Esophagus muscularis mucosa (tissue), 4 donors: ENCODE data around the gene VAV1. TPM values are rescaled to one million over a fixed set of nuclear protein-coding genes. Genes with fewer than 3 reads are reported as not detected.

Source experiments
- DNase-seq: peaks from one replicate; pipeline ENCODE4 v3.0.0-alpha.2; 2017; ENCODE audit errors: extremely low spot score
- H3K27ac ChIP-seq, 4 donors: fragments of 200-600 bp; sonication (generic); replicated peaks in 1 of 4; 1 replicate in 3 of 4; 2 replicates in 1 of 4; pipeline ENCODE4 v1.5.1; 2016 to 2019; ENCODE audit warnings: mild to moderate bottlenecking in 1 of 4
- H3K27me3 ChIP-seq, 4 donors: fragments of 200-600 bp; sonication (generic); one replicate each; pipeline versions ENCODE4 v1.5.1 to v1.6.0; 2016 to 2019
- H3K36me3 ChIP-seq, 4 donors: fragments of 200-600 bp; sonication (generic); one replicate each; pipeline ENCODE4 v1.5.1; 2016 to 2019
- H3K4me1 ChIP-seq, 4 donors: fragments of 200-600 bp; sonication (generic); one replicate each; pipeline ENCODE4 v1.5.1; 2016 to 2019
- H3K4me3 ChIP-seq, 4 donors: fragments of 200-600 bp; sonication (generic); 1 replicate in 2 of 4; 2 replicates in 2 of 4; pipeline ENCODE4 v1.5.1; 2016 to 2019; ENCODE audit warnings: mild to moderate bottlenecking in 4 of 4, moderate library complexity in 1 of 4
- H3K9me3 ChIP-seq, 4 donors: fragments of 200-600 bp; sonication (generic); 1 replicate in 3 of 4; 2 replicates in 1 of 4; pipeline ENCODE4 v1.5.1; 2016 to 2019
- EP300 ChIP-seq: sonication (generic); formaldehyde crosslinking; IDR thresholded peaks from one replicate; pipeline ENCODE4 v1.6.1; 2017; ENCODE audit warnings: antibody characterized with exemption
- POLR2A ChIP-seq: fragments of 450-650 bp; IDR thresholded peaks from one replicate; pipeline ENCODE4 v1.6.1; 2017; ENCODE audit warnings: antibody characterized with exemption, moderate library complexity, mild to moderate bottlenecking, low read depth
- POLR2AphosphoS5 ChIP-seq, 2 donors: sonication (generic); formaldehyde crosslinking; IDR thresholded peaks; one replicate each; pipeline ENCODE4 v1.6.1; 2017; ENCODE audit warnings: antibody characterized with exemption in 2 of 2
- WGBS: methylation state at CpG from one replicate; pipeline ENCODE4 v1.1.5; 2018; 5-methylcytosine and 5-hydroxymethylcytosine counted together
- intact Hi-C: fragments of 100-400 bp; cut with DNase I; formaldehyde crosslinking; loops from one replicate; pipeline ENCODE4 v1.15.1; 2023
- total RNA-seq, 4 donors: library from RNA; depleted of rRNA; stranded (reverse); fragments of >200 nt; gene quantifications; one replicate each; pipeline versions ENCODE4 v1.1.0 to v1.2.1, GENCODE V29; 2016
- TF ChIP-seq, protein P1 (sequence below), 3 experiments: fragments of 200-600 bp in 2 of 3; fragments of 450-650 bp in 1 of 3; sonication (generic) in 2 of 3; IDR thresholded peaks; one replicate each; pipeline ENCODE4 v1.5.1; 2017 to 2019; ENCODE audit warnings: antibody characterized with exemption in 3 of 3, mild to moderate bottlenecking in 2 of 3, moderate library complexity in 1 of 3

Gene VAV1
- total RNA-seq, 4 donors from 2014 or later = 2.9 to 8.0 (median 4.1) TPM

DNA sequence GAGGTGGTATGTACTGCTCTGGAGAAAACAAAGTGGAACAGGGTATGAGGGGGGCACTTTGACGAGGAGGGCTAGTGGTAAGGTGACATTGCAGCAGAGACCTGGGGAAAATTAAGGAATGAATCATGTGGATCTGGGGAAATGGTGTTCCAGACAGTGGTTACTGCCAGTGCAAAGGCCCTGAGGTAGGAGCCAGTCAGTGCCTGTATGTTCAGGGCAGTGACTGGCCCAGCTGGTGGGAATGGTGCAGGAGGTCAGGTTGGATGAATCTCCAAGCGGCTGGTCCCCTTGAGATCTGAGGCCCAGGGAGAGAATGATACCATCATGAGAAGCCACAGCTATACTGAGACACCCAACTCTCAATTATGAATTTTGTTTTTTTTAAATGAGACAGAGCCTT is 4.9 kb downstream of the VAV1 start:
- Histone ChIP-seq H3K4me1 (peaks cover 0 to 8% (median 2%) of the 10 kb centered on the region in 4 donors), H3K4me3 (no peak overlapping the region), H3K27ac (no peak overlapping the region), H3K36me3 (no peaks in the 10 kb centered on the region), H3K27me3 (peaks cover 0 to 10% (median 0%) of the 10 kb centered on the region in 4 donors), H3K9me3 (no peaks in the 10 kb centered on the region)
- WGBS = 81% methylated on average over 2 of the region's 2 CpGs
- DNase-seq = no peak
- intact Hi-C loops = no loop called here
- TF ChIP-seq POLR2A = no peak
- no peak for TF ChIP-seq POLR2AphosphoS5 (IDR thresholded peaks at IDR 0.05)
- TF ChIP-seq EP300 = no peak
- TF ChIP-seq, protein P1, sequence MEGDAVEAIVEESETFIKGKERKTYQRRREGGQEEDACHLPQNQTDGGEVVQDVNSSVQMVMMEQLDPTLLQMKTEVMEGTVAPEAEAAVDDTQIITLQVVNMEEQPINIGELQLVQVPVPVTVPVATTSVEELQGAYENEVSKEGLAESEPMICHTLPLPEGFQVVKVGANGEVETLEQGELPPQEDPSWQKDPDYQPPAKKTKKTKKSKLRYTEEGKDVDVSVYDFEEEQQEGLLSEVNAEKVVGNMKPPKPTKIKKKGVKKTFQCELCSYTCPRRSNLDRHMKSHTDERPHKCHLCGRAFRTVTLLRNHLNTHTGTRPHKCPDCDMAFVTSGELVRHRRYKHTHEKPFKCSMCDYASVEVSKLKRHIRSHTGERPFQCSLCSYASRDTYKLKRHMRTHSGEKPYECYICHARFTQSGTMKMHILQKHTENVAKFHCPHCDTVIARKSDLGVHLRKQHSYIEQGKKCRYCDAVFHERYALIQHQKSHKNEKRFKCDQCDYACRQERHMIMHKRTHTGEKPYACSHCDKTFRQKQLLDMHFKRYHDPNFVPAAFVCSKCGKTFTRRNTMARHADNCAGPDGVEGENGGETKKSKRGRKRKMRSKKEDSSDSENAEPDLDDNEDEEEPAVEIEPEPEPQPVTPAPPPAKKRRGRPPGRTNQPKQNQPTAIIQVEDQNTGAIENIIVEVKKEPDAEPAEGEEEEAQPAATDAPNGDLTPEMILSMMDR (IDR thresholded peaks at IDR 0.05) = no peak

DNA sequence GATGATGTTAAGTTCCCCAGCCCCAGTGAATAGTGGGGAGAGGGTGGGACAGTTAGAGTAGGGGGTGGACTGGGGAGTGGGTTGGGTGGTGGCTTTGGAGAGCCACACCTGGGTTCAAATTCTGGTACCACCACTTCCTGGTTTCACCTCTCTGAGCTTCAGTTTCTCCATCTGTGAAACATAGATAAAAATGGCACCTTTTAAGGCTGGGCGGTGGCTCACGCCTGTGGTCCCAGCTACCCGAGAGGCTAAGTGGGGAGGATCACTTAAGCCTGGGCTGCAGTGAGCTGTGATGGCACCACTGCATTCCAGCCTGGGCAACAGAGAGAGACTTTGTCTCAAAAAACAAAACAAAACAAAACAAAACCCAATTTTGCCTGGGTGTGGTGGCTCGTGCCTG is 5.9 kb downstream of the VAV1 start:
- Histone ChIP-seq H3K27ac (no peak overlapping the region), H3K4me1 (peaks cover 0 to 8% (median 2%) of the 10 kb centered on the region in 4 donors), H3K36me3 (no peaks in the 10 kb centered on the region), H3K4me3 (no peak overlapping the region), H3K27me3 (peaks cover 0 to 1% (median 0%) of the 10 kb centered on the region in 4 donors), H3K9me3 (no peaks in the 10 kb centered on the region)
- intact Hi-C loops = no loop called here
- TF ChIP-seq POLR2AphosphoS5 (IDR thresholded peaks at IDR 0.05) = no peak
- TF ChIP-seq EP300 = no peak
- TF ChIP-seq POLR2A = no peak
- TF ChIP-seq, protein P1 (IDR thresholded peaks at IDR 0.05) = no peak
- no peak for DNase-seq
- 87% methylated on average over 4 of the region's 4 CpGs for whole genome bisulfite sequencing

DNA sequence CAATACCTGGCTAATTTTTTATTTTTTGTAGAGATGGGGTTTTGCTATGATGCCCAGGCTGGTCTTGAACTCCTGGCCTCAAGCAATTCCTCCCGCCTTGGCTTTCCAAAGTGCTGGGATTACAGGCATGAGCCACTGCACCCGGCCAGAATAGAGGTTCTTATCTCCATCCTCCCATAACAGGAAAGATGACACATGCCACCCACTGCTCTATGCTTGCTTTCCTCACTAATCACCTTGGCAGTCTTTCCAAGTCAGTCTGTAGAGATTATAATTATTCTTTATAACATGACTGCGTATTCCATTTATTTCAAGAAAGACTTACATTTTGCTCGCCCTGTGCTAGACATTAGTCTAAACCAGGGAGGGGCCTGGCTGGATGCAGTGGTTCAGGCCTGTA is 6.7 kb downstream of the VAV1 start:
- no peak for TF ChIP-seq EP300
- TF ChIP-seq POLR2A = no peak
- TF ChIP-seq, protein P1 (IDR thresholded peaks at IDR 0.05) = no peak
- TF ChIP-seq POLR2AphosphoS5 (IDR thresholded peaks at IDR 0.05) = no peak

DNA sequence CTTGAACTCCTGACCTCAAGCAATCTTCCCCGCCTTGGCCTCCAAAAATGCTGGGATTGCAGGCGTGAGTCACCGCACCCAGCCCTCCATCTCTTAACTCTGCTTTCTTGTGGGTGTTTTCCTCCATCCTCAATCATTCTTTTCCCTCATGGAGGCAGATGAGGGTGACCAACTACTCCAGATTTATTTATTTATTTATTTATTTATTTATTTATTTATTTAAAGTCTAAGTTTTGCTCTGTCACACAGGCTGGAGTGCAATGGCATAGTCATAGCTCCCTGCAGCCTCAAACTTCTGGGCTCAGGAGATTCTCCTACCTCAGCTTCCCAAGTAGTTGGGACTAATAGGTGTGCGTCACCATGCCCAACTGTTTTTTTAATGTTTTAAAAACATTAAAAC is 14.9 kb downstream of the VAV1 start:
- no peaks in the 10 kb centered on the region for H3K36me3 ChIP-seq
- no peak overlapping the region for H3K27ac ChIP-seq
- H3K9me3 ChIP-seq = no peaks in the 10 kb centered on the region
- H3K4me3 ChIP-seq = no peak overlapping the region
- no peak for TF ChIP-seq POLR2A
- no peak for TF ChIP-seq POLR2AphosphoS5 (IDR thresholded peaks at IDR 0.05)
- TF ChIP-seq, protein P1 (IDR thresholded peaks at IDR 0.05) = no peak
- TF ChIP-seq EP300 = no peak
- H3K4me1 ChIP-seq = no peaks in the 10 kb centered on the region
- WGBS = 90% methylated on average over 4 of the region's 4 CpGs
- DNase-seq = no peak
- intact Hi-C loops = no loop called here
- peaks cover 0 to 16% (median 0%) of the 10 kb centered on the region in 4 donors for H3K27me3 ChIP-seq

More for the DNA sequence above, 6.7 kb downstream of the VAV1 start:
- no peak for DNase-seq
- no peak overlapping the region for H3K4me3 ChIP-seq
- H3K27ac ChIP-seq = no peak overlapping the region
- H3K9me3 ChIP-seq = no peaks in the 10 kb centered on the region
- H3K27me3 ChIP-seq = no peaks in the 10 kb centered on the region
- H3K4me1 ChIP-seq = peaks cover 0 to 8% (median 2%) of the 10 kb centered on the region in 4 donors
- WGBS = 53% methylated on average over 4 of the region's 4 CpGs
- no peaks in the 10 kb centered on the region for H3K36me3 ChIP-seq
- intact Hi-C loops = no loop called here

DNA sequence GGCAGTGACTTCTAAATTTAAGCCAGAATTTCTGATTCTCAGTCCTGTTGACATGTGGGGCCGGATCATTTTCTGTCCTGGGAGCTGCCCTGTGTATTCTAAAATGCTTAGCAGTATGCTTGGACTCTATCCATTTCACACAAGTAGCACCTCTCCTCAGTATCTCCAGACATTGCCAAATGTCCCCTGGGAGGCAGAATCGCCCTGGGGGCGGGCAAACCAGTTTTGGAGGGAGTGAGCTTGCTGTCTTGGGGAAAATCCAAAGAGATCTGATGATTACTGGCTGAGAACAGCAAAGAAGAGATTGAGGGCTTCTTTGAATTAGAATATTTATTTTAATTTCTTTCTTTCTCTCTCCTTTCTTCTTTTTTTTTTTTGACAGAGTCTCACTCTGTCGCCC is 16.4 kb downstream of the VAV1 start:
- 64% methylated on average over 4 of the region's 4 CpGs for WGBS
- TF ChIP-seq EP300 = no peak
- TF ChIP-seq POLR2AphosphoS5 (IDR thresholded peaks at IDR 0.05) = no peak
- TF ChIP-seq, protein P1 (IDR thresholded peaks at IDR 0.05) = no peak
- TF ChIP-seq POLR2A = no peak
- Histone ChIP-seq H3K27me3 (peaks cover 0 to 19% (median 2%) of the 10 kb centered on the region in 4 donors), H3K9me3 (no peaks in the 10 kb centered on the region), H3K27ac (no peak overlapping the region), H3K36me3 (no peaks in the 10 kb centered on the region), H3K4me1 (no peaks in the 10 kb centered on the region), H3K4me3 (no peak overlapping the region)
- intact Hi-C loops = no loop called here
- DNase-seq = no peak
